B cell (primary cell): Measurements from ENCODE around the gene KDM4F. TPM values are rescaled to one million over a fixed set of nuclear protein-coding genes. Genes with fewer than 3 reads are reported as not detected.

Source experiments
- ATAC-seq: fragments of 200-7000 bp; cut with Tn5 transposase; one replicate; pipeline ENCODE4 v1.10.0; 2021; ENCODE audit warnings: low read depth, mild to moderate bottlenecking, moderate number of reproducible peaks, moderate library complexity
- CTCF ChIA-PET: fragments of 350-600 bp; sonication (Branson Sonifier 250); formaldehyde crosslinking; loops from one replicate; lab custom pipeline; 2021; ENCODE audit warnings: antibody characterized with exemption, inconsistent platforms; lab: Charles Lee
- POLR2A ChIA-PET: fragments of 350-600 bp; sonication (Branson Sonifier 250); formaldehyde crosslinking; loops from one replicate; lab custom pipeline; 2021; ENCODE audit warnings: antibody characterized with exemption; lab: Charles Lee
- DNase-seq: peaks from one replicate; pipeline ENCODE4 v3.0.0; 2013
- H2AFZ ChIP-seq: 2 replicates; pipeline ENCODE4 v1.6.1; 2012; ENCODE audit warnings: mild to moderate bottlenecking, low read depth, low read length; ENCODE audit not compliant: insufficient read depth, poor library complexity, severe bottlenecking
- H3K27ac ChIP-seq, 2 donors: 1 replicate in 1 of 2; 2 replicates in 1 of 2; pipeline ENCODE4 v1.5.1; 2012 to 2013; ENCODE audit warnings: low read length in 2 of 2, mild to moderate bottlenecking in 2 of 2, moderate library complexity in 1 of 2
- H3K27me3 ChIP-seq, 4 experiments: fragments of 200-600 bp in 1 of 4; sonication (generic) in 1 of 4; replicated peaks in 1 of 4; 1 replicate in 2 of 4; 2 replicates in 2 of 4; pipeline versions ENCODE4 v1.6.1 to v1.7.0; 2013 to 2016; ENCODE audit warnings: low read length in 3 of 4, mild to moderate bottlenecking in 2 of 4, mixed read lengths in 1 of 4, moderate library complexity in 1 of 4; ENCODE audit not compliant: insufficient read depth in 4 of 4, control insufficient read depth in 3 of 4; ENCODE audit errors: control extremely low read depth in 1 of 4
- H3K36me3 ChIP-seq, 2 experiments: replicated peaks in 1 of 2; 1 replicate in 1 of 2; 2 replicates in 1 of 2; pipeline versions ENCODE4 v1.6.1 to v1.7.1; 2013; ENCODE audit warnings: low read length in 1 of 2; ENCODE audit not compliant: insufficient read depth in 2 of 2, control insufficient read depth in 1 of 2; ENCODE audit errors: control extremely low read depth in 1 of 2, extremely low read depth in 1 of 2
- H3K4me1 ChIP-seq, 2 donors: fragments of 200-600 bp in 1 of 2; sonication (generic) in 1 of 2; 1 replicate in 1 of 2; 2 replicates in 1 of 2; pipeline versions ENCODE4 v1.5.1 to v1.6.1; 2013 to 2017; ENCODE audit warnings: low read length in 2 of 2; ENCODE audit not compliant: control insufficient read depth in 2 of 2, insufficient read depth in 2 of 2
- H3K4me2 ChIP-seq: replicated peaks from 2 replicates; pipeline ENCODE3; 2012; ENCODE audit warnings: mild to moderate bottlenecking, low read depth, low read length; ENCODE audit not compliant: poor library complexity, severe bottlenecking
- H3K4me3 ChIP-seq, 5 experiments: fragments of 200-600 bp in 1 of 5; sonication (generic) in 1 of 5; 1 replicate in 3 of 5; 2 replicates in 2 of 5; pipeline versions ENCODE4 v1.5.1 to v1.7.0; 2011 to 2016; ENCODE audit warnings: low read length in 4 of 5, mild to moderate bottlenecking in 4 of 5, low read depth in 2 of 5, control low read depth in 1 of 5, moderate library complexity in 1 of 5; ENCODE audit not compliant: insufficient read depth in 1 of 5; ENCODE audit errors: control extremely low read depth in 1 of 5, extremely low read depth in 1 of 5
- H3K79me2 ChIP-seq: fragments of 200-600 bp; sonication (generic); one replicate; pipeline ENCODE4 v1.6.0; 2016; ENCODE audit warnings: low read length; ENCODE audit not compliant: control insufficient read depth, insufficient read depth
- H3K9ac ChIP-seq: fragments of 200-600 bp; sonication (generic); 2 replicates; pipeline ENCODE4 v1.6.1; 2017; ENCODE audit warnings: mild to moderate bottlenecking, low read length, moderate library complexity
- H3K9me3 ChIP-seq, 3 donors: one replicate each; pipeline versions ENCODE4 v1.6.1 to v1.7.1; 2013; ENCODE audit warnings: low read length in 2 of 3; ENCODE audit not compliant: control insufficient read depth in 2 of 3, insufficient read depth in 1 of 3; ENCODE audit errors: control extremely low read depth in 1 of 3
- H4K20me1 ChIP-seq: 2 replicates; pipeline ENCODE4 v1.6.0; 2012; ENCODE audit warnings: mild to moderate bottlenecking, low read length; ENCODE audit not compliant: insufficient read depth, control insufficient read depth, poor library complexity, severe bottlenecking
- H3K27ac Mint-ChIP-seq: one replicate; pipeline ENCODE4 v1.8.0; 2021; ENCODE audit warnings: mixed read lengths
- H3K27me3 Mint-ChIP-seq: one replicate; pipeline ENCODE4 v1.8.0; 2021; ENCODE audit warnings: mixed read lengths
- H3K4me1 Mint-ChIP-seq: one replicate; pipeline ENCODE4 v1.8.0; 2021; ENCODE audit warnings: mixed read lengths
- H3K4me3 Mint-ChIP-seq: one replicate; pipeline ENCODE4 v1.8.0; 2021; ENCODE audit warnings: mixed read lengths
- H3K9me3 Mint-ChIP-seq: one replicate; pipeline ENCODE4 v1.8.0; 2022; ENCODE audit warnings: mixed read lengths; ENCODE audit not compliant: insufficient read depth
- EZH2 ChIP-seq: IDR thresholded peaks from 2 replicates; pipeline ENCODE4 v1.6.1; 2012; ENCODE audit warnings: borderline replicate concordance, low read depth, mild to moderate bottlenecking, moderate library complexity, low read length; ENCODE audit not compliant: insufficient read depth, poor library complexity, severe bottlenecking
- WGBS: methylation state at CpG from one replicate; pipeline ENCODE4 v1.1.5; 2013; ENCODE audit warnings: missing lambda C conversion rate; ENCODE audit not compliant: insufficient coverage; 5-methylcytosine and 5-hydroxymethylcytosine counted together
- intact Hi-C: fragments of 100-400 bp; cut with micrococcal nuclease; formaldehyde crosslinking; loops from one replicate; pipeline ENCODE4 v1.10.0; 2022
- polyA plus RNA-seq: library from polyadenylated mRNA; depleted of rRNA; stranded (reverse); fragments of >200 nt; gene quantifications from 2 replicates; pipeline ENCODE4 v1.2.3, GENCODE V29; 2012
- total RNA-seq, 2 donors: library from RNA; stranded (reverse); fragments of 120-200 nt in 1 of 2; gene quantifications; 1 replicate in 1 of 2; 2 replicates in 1 of 2; pipeline versions ENCODE4 v1.2.3 to v1.2.4, GENCODE V29; 2013 to 2022
- TF ChIP-seq, protein P1 (sequence below): fragments of 200-600 bp; IDR thresholded peaks from one replicate; pipeline ENCODE4 v1.8.0; 2022; ENCODE audit warnings: antibody characterized with exemption, mild to moderate bottlenecking

The KDM4F gene
- total and polyA plus RNA-seq, 2 donors (not counting 1 experiment from before 2014, with no cell fraction given), result not detected

DNA sequence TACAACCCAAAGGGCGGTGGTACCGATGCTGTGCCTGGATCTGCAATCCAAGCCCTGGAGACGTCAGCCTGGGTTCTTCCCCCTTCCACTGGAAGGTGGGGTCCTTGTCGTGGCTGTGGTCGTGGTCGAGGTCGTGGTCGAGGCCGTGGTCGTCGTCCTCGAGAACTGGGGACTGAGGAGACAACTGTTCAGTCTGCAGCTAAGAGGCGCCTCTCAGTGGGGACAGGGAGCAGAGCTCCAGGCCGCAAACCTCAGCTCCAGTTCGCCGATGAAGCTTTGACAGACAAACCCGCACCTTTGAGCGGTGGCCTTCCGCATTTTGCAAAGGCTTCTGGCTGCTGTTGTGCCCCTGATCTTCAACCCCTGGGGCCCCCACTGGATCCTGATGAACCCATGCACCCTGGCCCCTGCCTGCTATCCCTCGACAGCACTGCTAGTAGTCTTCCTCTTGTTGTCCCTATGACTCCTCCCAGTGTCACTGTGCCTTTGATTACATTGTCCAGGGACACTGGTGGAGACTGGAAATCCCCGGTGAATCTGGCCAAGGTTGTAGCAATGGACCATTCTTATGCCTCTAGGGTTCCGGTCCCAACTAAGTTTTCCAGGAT lies 1.5 kb downstream of the KDM4F start:
- no peak for ATAC-seq
- H3K9me3 Mint-ChIP-seq, result no peaks in the 10 kb centered on the region
- H3K4me2 ChIP-seq, result no peak overlapping the region
- ChIA-PET POLR2A (no interaction called here), CTCF (no interaction called here)
- no peaks in the 10 kb centered on the region for H3K79me2 ChIP-seq
- TF ChIP-seq, protein P1, sequence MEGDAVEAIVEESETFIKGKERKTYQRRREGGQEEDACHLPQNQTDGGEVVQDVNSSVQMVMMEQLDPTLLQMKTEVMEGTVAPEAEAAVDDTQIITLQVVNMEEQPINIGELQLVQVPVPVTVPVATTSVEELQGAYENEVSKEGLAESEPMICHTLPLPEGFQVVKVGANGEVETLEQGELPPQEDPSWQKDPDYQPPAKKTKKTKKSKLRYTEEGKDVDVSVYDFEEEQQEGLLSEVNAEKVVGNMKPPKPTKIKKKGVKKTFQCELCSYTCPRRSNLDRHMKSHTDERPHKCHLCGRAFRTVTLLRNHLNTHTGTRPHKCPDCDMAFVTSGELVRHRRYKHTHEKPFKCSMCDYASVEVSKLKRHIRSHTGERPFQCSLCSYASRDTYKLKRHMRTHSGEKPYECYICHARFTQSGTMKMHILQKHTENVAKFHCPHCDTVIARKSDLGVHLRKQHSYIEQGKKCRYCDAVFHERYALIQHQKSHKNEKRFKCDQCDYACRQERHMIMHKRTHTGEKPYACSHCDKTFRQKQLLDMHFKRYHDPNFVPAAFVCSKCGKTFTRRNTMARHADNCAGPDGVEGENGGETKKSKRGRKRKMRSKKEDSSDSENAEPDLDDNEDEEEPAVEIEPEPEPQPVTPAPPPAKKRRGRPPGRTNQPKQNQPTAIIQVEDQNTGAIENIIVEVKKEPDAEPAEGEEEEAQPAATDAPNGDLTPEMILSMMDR, result no peak
- no peak for TF ChIP-seq EZH2
- intact Hi-C loops, result no loop called here
- H3K4me1 Mint-ChIP-seq, result peaks cover 13% of the 10 kb centered on the region
- no peak overlapping the region for H2AFZ ChIP-seq
- no peak for DNase-seq
- H3K4me1 ChIP-seq, result peaks cover 3 to 7% of the 10 kb centered on the region in 2 donors
- no peak overlapping the region for H3K27ac ChIP-seq
- H3K27me3 Mint-ChIP-seq, result peaks cover 30% of the 10 kb centered on the region
- no peak overlapping the region for H3K4me3 Mint-ChIP-seq
- H3K9me3 ChIP-seq, result no peaks in the 10 kb centered on the region
- H3K27me3 ChIP-seq, result peaks cover 0 to 10% (median 1%) of the 10 kb centered on the region in 4 experiments
- H3K36me3 ChIP-seq, result no peaks in the 10 kb centered on the region
- H3K27ac Mint-ChIP-seq, result no peak overlapping the region
- WGBS, result 84% methylated on average over 22 of the region's 22 CpGs
- no peak overlapping the region for H3K9ac ChIP-seq
- no peaks in the 10 kb centered on the region for H4K20me1 ChIP-seq
- H3K4me3 ChIP-seq, result no peak overlapping the region

DNA sequence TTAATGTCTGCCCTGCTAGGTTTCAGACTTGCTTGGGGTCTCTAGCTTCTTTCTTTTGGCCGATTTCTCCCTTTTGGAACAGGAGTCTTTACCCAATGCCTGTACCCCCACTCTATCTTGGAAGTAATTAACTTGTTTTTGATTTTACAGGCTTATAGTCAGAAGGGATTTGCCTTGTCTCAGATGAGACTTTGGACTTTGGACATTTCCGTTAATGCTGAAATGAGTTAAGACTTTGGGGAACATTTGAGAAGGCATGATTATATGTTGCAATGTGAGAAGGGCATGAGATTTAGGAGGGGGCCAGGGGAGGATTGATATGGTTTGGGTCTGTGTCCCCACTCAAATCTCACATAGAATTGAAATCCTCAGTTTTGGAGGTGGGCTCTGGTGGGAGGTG lies 5.1 kb downstream of the KDM4F start:
- H3K4me2 ChIP-seq, result no peak overlapping the region
- intact Hi-C loops, result no loop called here
- ChIA-PET POLR2A (no interaction called here), CTCF (no interaction called here)
- peaks cover 3 to 7% of the 10 kb centered on the region in 2 donors for H3K4me1 ChIP-seq
- peaks cover 0 to 3% (median 1%) of the 10 kb centered on the region in 4 experiments for H3K27me3 ChIP-seq
- no peak for TF ChIP-seq EZH2
- TF ChIP-seq, protein P1, result no peak
- Mint-ChIP-seq H3K27ac (no peak overlapping the region), H3K4me1 (peaks cover 13% of the 10 kb centered on the region), H3K4me3 (no peak overlapping the region), H3K27me3 (peaks cover 6% of the 10 kb centered on the region), H3K9me3 (no peaks in the 10 kb centered on the region)
- H3K36me3 ChIP-seq, result no peaks in the 10 kb centered on the region
- ATAC-seq (no peak), DNase-seq (no peak)
- no peaks in the 10 kb centered on the region for H3K9me3 ChIP-seq
- no peaks in the 10 kb centered on the region for H4K20me1 ChIP-seq
- WGBS, result 90% methylated on average over 1 of the region's 2 CpGs
- no peak overlapping the region for H3K9ac ChIP-seq
- no peak overlapping the region for H2AFZ ChIP-seq
- H3K27ac ChIP-seq, result no peak overlapping the region
- no peak overlapping the region for H3K4me3 ChIP-seq
- H3K79me2 ChIP-seq, result no peaks in the 10 kb centered on the region
